Smooth muscle cell (in vitro differentiated cells): Measurements from ENCODE around the gene RABGAP1L. TPM values are rescaled to one million over a fixed set of nuclear protein-coding genes. Genes with fewer than 3 reads are reported as not detected.

Source experiments
- DNase-seq: peaks from one replicate; lab custom pipeline; 2025; ENCODE audit not compliant: unreplicated experiment; lab: John Stamatoyannopoulos, UW
- H2AFZ ChIP-seq: fragments of 200-600 bp; sonication (generic); 2 replicates; pipeline ENCODE4 v1.6.0; 2016; ENCODE audit warnings: antibody characterized with exemption, low read depth, mild to moderate bottlenecking
- H3F3A ChIP-seq: fragments of 200-600 bp; sonication (generic); 2 replicates; pipeline ENCODE4 v1.6.0; 2017; ENCODE audit warnings: antibody characterized with exemption, low read depth
- H3K27ac ChIP-seq: fragments of 200-600 bp; sonication (generic); 2 replicates; pipeline ENCODE4 v1.5.1; 2016; ENCODE audit warnings: low read depth, mild to moderate bottlenecking
- H3K27me3 ChIP-seq: fragments of 200-600 bp; sonication (generic); 2 replicates; pipeline ENCODE4 v1.6.1; 2016; ENCODE audit warnings: low read depth, mild to moderate bottlenecking
- H3K36me3 ChIP-seq: fragments of 200-600 bp; sonication (generic); 2 replicates; pipeline ENCODE4 v1.5.1; 2016; ENCODE audit warnings: low read depth
- H3K4me1 ChIP-seq: fragments of 200-600 bp; sonication (generic); 2 replicates; pipeline ENCODE4 v1.5.1; 2016; ENCODE audit warnings: low read depth
- H3K4me2 ChIP-seq: fragments of 200-600 bp; sonication (generic); 2 replicates; pipeline ENCODE4 v1.6.0; 2016; ENCODE audit warnings: mild to moderate bottlenecking
- H3K4me3 ChIP-seq: fragments of 200-600 bp; sonication (generic); 2 replicates; pipeline ENCODE4 v1.5.1; 2016; ENCODE audit warnings: mild to moderate bottlenecking
- H3K79me2 ChIP-seq: fragments of 200-600 bp; sonication (generic); 2 replicates; pipeline ENCODE4 v1.6.0; 2016; ENCODE audit warnings: low read depth, mild to moderate bottlenecking
- H3K9ac ChIP-seq: fragments of 200-600 bp; sonication (generic); 2 replicates; pipeline ENCODE4 v1.6.0; 2016; ENCODE audit warnings: low read depth
- H3K9me3 ChIP-seq: fragments of 200-600 bp; sonication (generic); replicated peaks from 2 replicates; pipeline ENCODE4 v1.5.1; 2016; ENCODE audit warnings: low read depth
- H4K20me1 ChIP-seq: fragments of 200-600 bp; sonication (generic); 2 replicates; pipeline ENCODE4 v1.6.0; 2016; ENCODE audit warnings: low read depth
- CTCF ChIP-seq: fragments of 200-600 bp; sonication (generic); IDR thresholded peaks from 2 replicates; pipeline ENCODE4 v1.5.1; 2017; ENCODE audit warnings: borderline replicate concordance, mild to moderate bottlenecking, antibody characterized with exemption; ENCODE audit not compliant: insufficient read depth, poor library complexity, severe bottlenecking
- WGBS: methylation state at CpG from one replicate; pipeline ENCODE4 v1.1.7; 2016; ENCODE audit warnings: low lambda C conversion rate; 5-methylcytosine and 5-hydroxymethylcytosine counted together
- polyA plus RNA-seq: library from polyadenylated mRNA; unstranded; fragments of >200 nt; fragmentation: Nextera tagmentation; extraction: Ambion mirVana; gene quantifications from 2 replicates; pipeline ENCODE4 v1.2.1, GENCODE V29; 2016
- total RNA-seq: library from RNA; depleted of rRNA; stranded (reverse); fragments of >200 nt; gene quantifications from 2 replicates; pipeline ENCODE4 v1.2.3, GENCODE V29; 2014

Gene RABGAP1L
- total and polyA plus RNA-seq, 2 experiments from 2014 or later, result 4.8 to 24.7 TPM

GRCh38 chr1:174999936-175000696, 840.8 kb downstream of the RABGAP1L start, which contains the start of gene CACYBP:
Gene CACYBP (plus strand): TSS chr1:174999947. CDS start chr1:175000181, 234 bp downstream.
- DNase-seq, result no peak
- Histone ChIP-seq H3K4me3 (peak within 1 kb of the TSS; percentile 74), H3F3A (peaks cover 7% of the 10 kb centered on the region), H3K4me2 (peak within 1 kb of the TSS; percentile 90), H3K79me2 (peaks cover 51% of the 10 kb centered on the region), H3K9ac (peak within 1 kb of the TSS; percentile 97), H3K36me3 (no peaks in the 10 kb centered on the region), H3K4me1 (peaks cover 20% of the 10 kb centered on the region), H3K27me3 (no peaks in the 10 kb centered on the region), H3K9me3 (no peaks in the 10 kb centered on the region), H3K27ac (peak within 1 kb of the TSS; percentile 97), H4K20me1 (peaks cover 10% of the 10 kb centered on the region), H2AFZ (peak within 1 kb of the TSS; percentile 65)
- TF ChIP-seq CTCF, result no peak
- under 1% methylated on average over 57 of the region's 71 CpGs for WGBS

GRCh38 chr1:175000697-175001187, 841.4 kb downstream of the RABGAP1L start:
- WGBS, result 1% methylated on average over 5 of the region's 5 CpGs

GRCh38 chr1:175002910-175003517, 843.7 kb downstream of the RABGAP1L start:
- no peak overlapping the region for H3K9ac ChIP-seq
- no peak for TF ChIP-seq CTCF
- DNase-seq, result no peak
- no peak overlapping the region for H3K4me2 ChIP-seq
- H3F3A ChIP-seq, result peaks cover 10% of the 10 kb centered on the region
- WGBS, result 94% methylated on average over 17 of the region's 17 CpGs
- H3K79me2 ChIP-seq, result peaks cover 68% of the 10 kb centered on the region
- no peaks in the 10 kb centered on the region for H3K9me3 ChIP-seq
- H2AFZ ChIP-seq, result no peak overlapping the region
- no peaks in the 10 kb centered on the region for H3K27me3 ChIP-seq
- H3K4me3 ChIP-seq, result no peak overlapping the region
- peaks cover 10% of the 10 kb centered on the region for H4K20me1 ChIP-seq
- peaks cover 4% of the 10 kb centered on the region for H3K36me3 ChIP-seq
- peaks cover 20% of the 10 kb centered on the region for H3K4me1 ChIP-seq
- H3K27ac ChIP-seq, result no peak overlapping the region

More at GRCh38 chr1:175000697-175001187, 841.4 kb downstream of the RABGAP1L start:
- peaks cover 20% of the 10 kb centered on the region for H3K4me1 ChIP-seq
- H3K27me3 ChIP-seq, result no peaks in the 10 kb centered on the region
- no peak for DNase-seq
- H3K79me2 ChIP-seq, result peaks cover 57% of the 10 kb centered on the region
- peaks cover 10% of the 10 kb centered on the region for H4K20me1 ChIP-seq
- peaks cover 10% of the 10 kb centered on the region for H3F3A ChIP-seq
- H3K9me3 ChIP-seq, result no peaks in the 10 kb centered on the region
- H3K4me2 ChIP-seq, result peak overlapping the region; percentile 90
- H3K4me3 ChIP-seq, result peak overlapping the region; percentile 74
- no peak for TF ChIP-seq CTCF
- H3K36me3 ChIP-seq, result no peaks in the 10 kb centered on the region
- peak overlapping the region; percentile 65 for H2AFZ ChIP-seq
- peak overlapping the region; percentile 78 for H3K9ac ChIP-seq
- H3K27ac ChIP-seq, result peak overlapping the region; percentile 62
